Measurements from ENCODE around the gene NEXN.

The NEXN gene

DNA sequence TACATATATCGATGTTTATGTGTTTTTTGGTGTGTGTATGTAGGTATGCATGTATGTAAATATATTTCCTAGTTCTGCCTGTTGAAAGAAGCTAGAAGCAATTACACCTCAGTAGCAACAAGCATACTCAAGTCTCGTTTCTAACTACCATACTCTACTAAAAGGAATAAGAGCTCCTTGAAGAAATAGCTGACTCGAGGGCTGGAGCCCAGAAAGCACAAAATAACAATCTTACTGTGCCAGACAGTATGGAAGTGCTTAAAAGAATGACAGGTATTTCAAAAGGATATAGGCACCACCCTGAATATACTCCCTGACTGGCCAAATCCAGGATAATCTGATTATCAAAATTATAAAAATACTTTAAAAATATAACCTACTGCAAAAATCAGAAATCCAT lies 67.3 kb downstream of the NEXN start:
- DNase-seq (ENCODE audit: low read depth) = no peak
- TF ChIP-seq, protein P1, sequence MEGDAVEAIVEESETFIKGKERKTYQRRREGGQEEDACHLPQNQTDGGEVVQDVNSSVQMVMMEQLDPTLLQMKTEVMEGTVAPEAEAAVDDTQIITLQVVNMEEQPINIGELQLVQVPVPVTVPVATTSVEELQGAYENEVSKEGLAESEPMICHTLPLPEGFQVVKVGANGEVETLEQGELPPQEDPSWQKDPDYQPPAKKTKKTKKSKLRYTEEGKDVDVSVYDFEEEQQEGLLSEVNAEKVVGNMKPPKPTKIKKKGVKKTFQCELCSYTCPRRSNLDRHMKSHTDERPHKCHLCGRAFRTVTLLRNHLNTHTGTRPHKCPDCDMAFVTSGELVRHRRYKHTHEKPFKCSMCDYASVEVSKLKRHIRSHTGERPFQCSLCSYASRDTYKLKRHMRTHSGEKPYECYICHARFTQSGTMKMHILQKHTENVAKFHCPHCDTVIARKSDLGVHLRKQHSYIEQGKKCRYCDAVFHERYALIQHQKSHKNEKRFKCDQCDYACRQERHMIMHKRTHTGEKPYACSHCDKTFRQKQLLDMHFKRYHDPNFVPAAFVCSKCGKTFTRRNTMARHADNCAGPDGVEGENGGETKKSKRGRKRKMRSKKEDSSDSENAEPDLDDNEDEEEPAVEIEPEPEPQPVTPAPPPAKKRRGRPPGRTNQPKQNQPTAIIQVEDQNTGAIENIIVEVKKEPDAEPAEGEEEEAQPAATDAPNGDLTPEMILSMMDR (conservative IDR thresholded peaks at IDR 0.05; ENCODE audit: low read length) = no peak
- H3K4me3 ChIP-seq (ENCODE audit: low read length) = no peak overlapping the region

DNA sequence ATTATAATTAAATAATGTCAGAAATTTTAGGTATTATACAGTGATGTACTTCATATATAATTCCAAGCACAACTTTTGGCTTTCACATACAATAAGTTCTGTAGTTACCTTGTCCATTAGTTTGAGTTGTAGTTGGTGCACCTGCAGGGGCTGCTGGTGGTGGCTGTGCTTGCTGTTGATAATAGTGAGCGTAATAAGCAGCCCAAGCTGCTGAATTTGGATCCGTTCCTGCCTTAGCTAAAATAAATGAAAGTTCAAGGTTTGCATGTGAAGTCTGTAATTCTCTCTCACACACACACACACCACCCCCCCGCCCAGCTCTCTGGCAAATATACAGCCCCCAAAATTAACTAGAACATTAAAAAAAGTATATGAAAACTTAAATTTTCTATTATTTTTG lies 68.0 kb downstream of the NEXN start:
- no peak overlapping the region for H3K4me3 ChIP-seq (ENCODE audit: low read length)
- no peak for DNase-seq (ENCODE audit: low read depth)
- TF ChIP-seq, protein P1 (conservative IDR thresholded peaks at IDR 0.05; ENCODE audit: low read length) = no peak

DNA sequence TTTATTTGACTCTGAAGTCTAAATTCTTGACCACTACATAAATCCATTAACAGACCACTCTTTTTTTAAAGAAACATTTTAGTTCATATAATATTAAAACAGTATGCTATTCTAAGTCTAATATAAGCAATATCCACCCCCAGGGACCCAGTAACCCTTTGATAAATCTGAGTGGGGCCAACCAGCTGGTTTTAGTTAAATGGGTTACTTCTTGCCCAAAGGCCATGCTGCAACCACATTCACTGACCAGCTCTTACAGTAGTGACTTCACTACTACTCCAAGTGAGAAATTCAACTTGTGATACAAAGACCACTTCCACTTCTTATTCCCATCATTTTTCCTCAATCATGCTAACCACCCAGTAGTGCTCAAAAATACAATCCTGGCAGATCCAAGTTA lies 70.0 kb downstream of the NEXN start:
- no peak overlapping the region for H3K4me3 ChIP-seq (ENCODE audit: low read length)
- peak; percentile 24 for DNase-seq (ENCODE audit: low read depth)
- TF ChIP-seq, protein P1 (conservative IDR thresholded peaks at IDR 0.05; ENCODE audit: low read length) = no peak

DNA sequence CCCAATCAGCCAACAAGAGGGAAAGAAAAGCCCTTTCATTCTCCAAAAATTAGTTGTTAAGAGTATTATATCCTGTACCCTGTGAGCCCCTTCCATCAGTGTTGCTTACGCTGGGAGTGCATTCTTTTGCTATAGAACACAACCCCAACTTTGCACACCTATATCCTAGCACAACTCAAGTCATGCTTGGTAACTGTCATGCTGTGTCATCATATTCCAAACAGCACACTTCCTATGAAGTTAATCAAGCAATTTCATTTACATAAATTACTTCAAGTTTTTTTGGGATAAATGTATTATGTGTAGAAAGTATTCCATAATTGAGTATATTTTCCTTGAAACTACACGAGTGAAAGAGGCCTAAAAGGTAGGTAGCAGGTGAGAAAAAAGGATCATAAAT lies 70.4 kb downstream of the NEXN start:
- TF ChIP-seq, protein P1 (conservative IDR thresholded peaks at IDR 0.05; ENCODE audit: low read length) = no peak
- no peak for DNase-seq (ENCODE audit: low read depth)
- H3K4me3 ChIP-seq (ENCODE audit: low read length) = no peak overlapping the region

DNA sequence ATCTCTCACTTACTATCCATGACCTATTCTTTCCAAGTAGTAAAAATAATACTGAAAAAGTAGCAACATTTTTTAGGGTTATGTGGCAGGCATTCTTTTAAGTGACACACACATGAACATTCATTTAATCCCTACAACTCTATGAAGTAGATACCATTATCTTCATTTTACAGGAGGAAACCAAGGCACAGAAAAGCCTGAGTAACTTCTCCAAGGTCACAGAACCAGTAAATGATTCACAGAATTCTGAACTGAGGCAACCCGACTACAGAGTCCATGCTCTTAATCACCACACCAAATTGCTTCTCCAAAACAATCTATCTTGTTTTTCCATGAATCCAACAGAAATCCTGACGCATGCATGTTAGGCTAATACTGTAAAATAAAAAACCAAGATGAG lies 73.0 kb downstream of the NEXN start:
- no peak for DNase-seq (ENCODE audit: low read depth)
- no peak overlapping the region for H3K4me3 ChIP-seq (ENCODE audit: low read length)
- TF ChIP-seq, protein P1 (conservative IDR thresholded peaks at IDR 0.05; ENCODE audit: low read length) = no peak

DNA sequence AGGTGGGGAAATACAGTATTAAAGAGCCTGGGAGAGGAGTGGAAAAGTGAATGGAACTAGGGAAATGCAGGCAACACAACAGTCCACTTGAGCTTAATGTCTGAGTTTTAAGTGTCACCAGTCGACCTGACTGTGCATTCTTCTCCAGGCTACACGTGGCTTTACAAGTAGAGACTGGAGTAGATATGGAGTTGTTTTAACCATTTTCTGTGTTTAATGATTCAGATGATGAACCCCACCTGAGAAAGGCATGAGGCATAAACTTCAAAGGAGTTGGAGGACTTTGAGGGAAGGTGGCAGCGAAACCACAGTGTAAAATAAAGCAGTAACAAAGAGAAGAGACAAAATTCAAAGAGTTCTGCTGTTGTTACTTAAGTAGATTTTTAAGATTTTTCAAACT lies 77.9 kb downstream of the NEXN start:
- no peak for DNase-seq (ENCODE audit: low read depth)
- no peak overlapping the region for H3K4me3 ChIP-seq (ENCODE audit: low read length)
- TF ChIP-seq, protein P1 (conservative IDR thresholded peaks at IDR 0.05; ENCODE audit: low read length) = no peak

DNA sequence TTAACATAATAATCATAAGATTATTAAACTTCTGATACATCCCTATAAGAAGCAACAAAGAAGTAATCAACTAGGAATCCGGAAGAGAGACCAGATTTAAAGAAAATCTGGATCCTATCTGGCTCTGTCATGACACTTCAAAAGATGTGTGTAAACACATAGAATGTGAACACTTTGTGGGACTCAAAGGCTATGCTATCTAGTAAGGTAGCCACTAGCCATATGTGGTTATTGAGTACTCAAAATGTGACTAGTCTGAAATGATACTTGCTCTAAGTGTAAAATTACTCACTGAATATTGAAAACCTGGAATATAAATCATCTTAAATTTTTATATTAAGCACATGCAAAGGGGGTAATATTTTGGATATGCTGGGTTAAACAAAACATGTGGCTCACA lies 81.8 kb downstream of the NEXN start:
- peak; percentile 37 for DNase-seq (ENCODE audit: low read depth)
- TF ChIP-seq, protein P1 (conservative IDR thresholded peaks at IDR 0.05; ENCODE audit: low read length) = no peak
- H3K4me3 ChIP-seq (ENCODE audit: low read length) = no peak overlapping the region

Data from AG10803 (cell line).